ENCODE data around the gene TCF7L1. TPM values are rescaled to one million over a fixed set of nuclear protein-coding genes. Genes with fewer than 3 reads are reported as not detected.
A peak's percentile ranks its signal among the peaks of the same experiment; 100 is the strongest.

TCF7L1 gene
- total and polyA plus RNA-seq, 2 of the 13 experiments (the other 11 are each of a cell fraction or from before 2014, with no cell fraction given), result 0.04 to 0.15 TPM

DNA sequence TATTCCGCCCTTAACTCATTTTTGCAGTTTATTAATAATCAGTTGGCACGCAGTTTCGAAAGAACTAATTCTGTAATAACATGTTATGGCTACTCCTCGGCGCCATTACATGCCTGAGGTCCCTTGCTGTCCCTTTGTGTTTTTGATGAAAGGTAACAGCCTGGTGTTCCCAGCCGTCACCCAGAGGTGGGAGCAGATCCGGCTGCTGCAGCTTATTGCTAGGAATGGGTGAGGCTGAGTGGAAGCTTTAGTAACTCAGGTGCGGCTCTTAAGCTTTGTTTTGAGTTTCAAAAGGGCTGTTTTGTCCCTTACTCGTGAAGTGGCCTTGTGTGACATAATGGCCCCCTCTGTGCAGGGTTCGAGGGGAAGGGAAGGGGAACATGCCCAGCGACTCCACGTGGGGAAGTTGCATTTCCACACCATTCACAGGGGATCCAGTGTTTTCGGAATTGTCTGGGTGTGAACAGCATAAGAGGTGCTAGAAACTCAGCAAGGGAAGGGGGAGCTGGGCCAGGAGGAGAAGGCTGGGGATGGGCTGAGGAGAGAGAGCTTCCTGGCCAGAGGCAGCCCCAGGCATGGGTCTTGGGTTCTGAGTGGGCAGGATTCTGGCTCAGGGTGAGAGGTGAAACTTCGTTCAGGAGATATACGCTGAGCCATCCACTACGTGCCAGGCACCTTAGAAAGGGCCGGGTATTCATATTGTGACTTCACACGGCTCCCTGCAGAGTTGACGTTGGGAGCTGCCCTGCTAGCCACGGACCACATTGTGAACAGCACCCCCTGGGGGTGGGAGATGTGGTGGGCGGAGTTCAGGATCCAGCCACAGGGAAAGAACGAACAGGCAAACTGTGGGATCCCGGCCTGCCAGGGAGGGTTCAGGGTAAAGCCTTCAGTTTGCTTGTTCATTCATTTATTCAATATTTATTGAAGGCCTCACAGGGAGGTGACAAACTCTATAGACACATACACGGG is 110.2 kb downstream of the TCF7L1 start (continued):
- TF ChIP-seq, protein P1, sequence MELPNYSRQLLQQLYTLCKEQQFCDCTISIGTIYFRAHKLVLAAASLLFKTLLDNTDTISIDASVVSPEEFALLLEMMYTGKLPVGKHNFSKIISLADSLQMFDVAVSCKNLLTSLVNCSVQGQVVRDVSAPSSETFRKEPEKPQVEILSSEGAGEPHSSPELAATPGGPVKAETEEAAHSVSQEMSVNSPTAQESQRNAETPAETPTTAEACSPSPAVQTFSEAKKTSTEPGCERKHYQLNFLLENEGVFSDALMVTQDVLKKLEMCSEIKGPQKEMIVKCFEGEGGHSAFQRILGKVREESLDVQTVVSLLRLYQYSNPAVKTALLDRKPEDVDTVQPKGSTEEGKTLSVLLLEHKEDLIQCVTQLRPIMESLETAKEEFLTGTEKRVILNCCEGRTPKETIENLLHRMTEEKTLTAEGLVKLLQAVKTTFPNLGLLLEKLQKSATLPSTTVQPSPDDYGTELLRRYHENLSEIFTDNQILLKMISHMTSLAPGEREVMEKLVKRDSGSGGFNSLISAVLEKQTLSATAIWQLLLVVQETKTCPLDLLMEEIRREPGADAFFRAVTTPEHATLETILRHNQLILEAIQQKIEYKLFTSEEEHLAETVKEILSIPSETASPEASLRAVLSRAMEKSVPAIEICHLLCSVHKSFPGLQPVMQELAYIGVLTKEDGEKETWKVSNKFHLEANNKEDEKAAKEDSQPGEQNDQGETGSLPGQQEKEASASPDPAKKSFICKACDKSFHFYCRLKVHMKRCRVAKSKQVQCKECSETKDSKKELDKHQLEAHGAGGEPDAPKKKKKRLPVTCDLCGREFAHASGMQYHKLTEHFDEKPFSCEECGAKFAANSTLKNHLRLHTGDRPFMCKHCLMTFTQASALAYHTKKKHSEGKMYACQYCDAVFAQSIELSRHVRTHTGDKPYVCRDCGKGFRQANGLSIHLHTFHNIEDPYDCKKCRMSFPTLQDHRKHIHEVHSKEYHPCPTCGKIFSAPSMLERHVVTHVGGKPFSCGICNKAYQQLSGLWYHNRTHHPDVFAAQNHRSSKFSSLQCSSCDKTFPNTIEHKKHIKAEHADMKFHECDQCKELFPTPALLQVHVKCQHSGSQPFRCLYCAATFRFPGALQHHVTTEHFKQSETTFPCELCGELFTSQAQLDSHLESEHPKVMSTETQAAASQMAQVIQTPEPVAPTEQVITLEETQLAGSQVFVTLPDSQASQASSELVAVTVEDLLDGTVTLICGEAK (IDR thresholded peaks at IDR 0.05), result no peak
- TF ChIP-seq, protein P1 (CRISPR knock-in tag; IDR thresholded peaks at IDR 0.05), result no peak
- no peak for TF ChIP-seq RXRA (CRISPR knock-in tag; IDR thresholded peaks at IDR 0.05)
- no peak for TF ChIP-seq ELF1 (CRISPR knock-in tag; IDR thresholded peaks at IDR 0.05)
- no peak for TF ChIP-seq PRMT3 (CRISPR knock-in tag; IDR thresholded peaks at IDR 0.05; ENCODE audit: borderline replicate concordance, low read depth)
- no peak for TF ChIP-seq PPARG (CRISPR knock-in tag; conservative IDR thresholded peaks at IDR 0.05)
- TF ChIP-seq, protein P2, sequence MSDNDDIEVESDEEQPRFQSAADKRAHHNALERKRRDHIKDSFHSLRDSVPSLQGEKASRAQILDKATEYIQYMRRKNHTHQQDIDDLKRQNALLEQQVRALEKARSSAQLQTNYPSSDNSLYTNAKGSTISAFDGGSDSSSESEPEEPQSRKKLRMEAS (IDR thresholded peaks at IDR 0.05), result peak; percentile 30; the same call in 1 of the 2 replicates
- TF ChIP-seq ZNF382 (CRISPR knock-in tag; IDR thresholded peaks at IDR 0.05; ENCODE audit: borderline replicate concordance), result no peak
- TF ChIP-seq ZNF850 (CRISPR knock-in tag; conservative IDR thresholded peaks at IDR 0.05), result no peak
- TF ChIP-seq TBL1XR1 (IDR thresholded peaks at IDR 0.05; ENCODE audit: borderline replicate concordance, low read length, partially characterized antibody), result no peak
- TF ChIP-seq NFRKB (IDR thresholded peaks at IDR 0.05), result no peak
- TF ChIP-seq ZNF550 (CRISPR knock-in tag; IDR thresholded peaks at IDR 0.05; ENCODE audit: borderline replicate concordance), result no peak
- no peak for TF ChIP-seq ZSCAN12 (CRISPR knock-in tag; IDR thresholded peaks at IDR 0.05)
- 0 out of 2 replicates have a peak, but pooled peaks have one; percentile 30 for TF ChIP-seq ZNF772 (CRISPR knock-in tag; IDR thresholded peaks at IDR 0.05)
- TF ChIP-seq, protein P3, sequence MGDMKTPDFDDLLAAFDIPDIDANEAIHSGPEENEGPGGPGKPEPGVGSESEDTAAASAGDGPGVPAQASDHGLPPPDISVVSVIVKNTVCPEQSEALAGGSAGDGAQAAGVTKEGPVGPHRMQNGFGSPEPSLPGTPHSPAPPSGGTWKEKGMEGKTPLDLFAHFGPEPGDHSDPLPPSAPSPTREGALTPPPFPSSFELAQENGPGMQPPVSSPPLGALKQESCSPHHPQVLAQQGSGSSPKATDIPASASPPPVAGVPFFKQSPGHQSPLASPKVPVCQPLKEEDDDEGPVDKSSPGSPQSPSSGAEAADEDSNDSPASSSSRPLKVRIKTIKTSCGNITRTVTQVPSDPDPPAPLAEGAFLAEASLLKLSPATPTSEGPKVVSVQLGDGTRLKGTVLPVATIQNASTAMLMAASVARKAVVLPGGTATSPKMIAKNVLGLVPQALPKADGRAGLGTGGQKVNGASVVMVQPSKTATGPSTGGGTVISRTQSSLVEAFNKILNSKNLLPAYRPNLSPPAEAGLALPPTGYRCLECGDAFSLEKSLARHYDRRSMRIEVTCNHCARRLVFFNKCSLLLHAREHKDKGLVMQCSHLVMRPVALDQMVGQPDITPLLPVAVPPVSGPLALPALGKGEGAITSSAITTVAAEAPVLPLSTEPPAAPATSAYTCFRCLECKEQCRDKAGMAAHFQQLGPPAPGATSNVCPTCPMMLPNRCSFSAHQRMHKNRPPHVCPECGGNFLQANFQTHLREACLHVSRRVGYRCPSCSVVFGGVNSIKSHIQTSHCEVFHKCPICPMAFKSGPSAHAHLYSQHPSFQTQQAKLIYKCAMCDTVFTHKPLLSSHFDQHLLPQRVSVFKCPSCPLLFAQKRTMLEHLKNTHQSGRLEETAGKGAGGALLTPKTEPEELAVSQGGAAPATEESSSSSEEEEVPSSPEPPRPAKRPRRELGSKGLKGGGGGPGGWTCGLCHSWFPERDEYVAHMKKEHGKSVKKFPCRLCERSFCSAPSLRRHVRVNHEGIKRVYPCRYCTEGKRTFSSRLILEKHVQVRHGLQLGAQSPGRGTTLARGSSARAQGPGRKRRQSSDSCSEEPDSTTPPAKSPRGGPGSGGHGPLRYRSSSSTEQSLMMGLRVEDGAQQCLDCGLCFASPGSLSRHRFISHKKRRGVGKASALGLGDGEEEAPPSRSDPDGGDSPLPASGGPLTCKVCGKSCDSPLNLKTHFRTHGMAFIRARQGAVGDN (CRISPR knock-in tag; IDR thresholded peaks at IDR 0.05), result peak; percentile 28; the same call in 1 of the 2 replicates
- no peak for TF ChIP-seq ZNF20 (CRISPR knock-in tag; IDR thresholded peaks at IDR 0.05)

All from HepG2 (cell line).